K562 (cell line): ENCODE measurements around the gene BAIAP2L2. TPM values are rescaled to one million over a fixed set of nuclear protein-coding genes. Genes with fewer than 3 reads are reported as not detected.

ENCODE experiments used
- ATAC-seq: fragments of 200-7000 bp; cut with Tn5 transposase; 3 replicates; pipeline ENCODE4 v1.9.1; 2020; ENCODE audit warnings: moderate library complexity
- BruUV-seq: library from RNA; stranded (reverse); fragments of 400-500 nt; replicated peaks from 2 replicates; lab custom pipeline; 2021; lab: Mats Ljungman, UMichigan
- CTCF ChIA-PET: fragments of 300-600 bp; formaldehyde crosslinking; extraction: SDS; loops from one replicate; lab custom pipeline; 2021; ENCODE audit warnings: low intra/inter-chr PET ratio; lab: Yijun Ruan, JAX
- POLR2A ChIA-PET: fragments of 300-600, 350-650 bp; sonication (Branson Sonifier 250); formaldehyde crosslinking; extraction: SDS; loops from one replicate; lab custom pipeline; 2021; ENCODE audit warnings: antibody characterized with exemption, inconsistent platforms; lab: Yijun Ruan, JAX
- DNase-seq, 4 experiments: peaks; one replicate each; pipeline versions ENCODE4 v3.0.0 to v3.0.0-alpha.2; 2011 to 2018; ENCODE audit warnings: low spot score in 3 of 4, mixed read lengths in 3 of 4; ENCODE audit errors: extremely low read depth in 1 of 4
- FAIRE-seq: peaks from 2 replicates; lab custom pipeline; 2011; peaks lifted over from hg19 to GRCh38; lab: Jason Lieb, UNC
- H2AFZ ChIP-seq: 2 replicates; pipeline ENCODE4 v1.6.0; 2011; ENCODE audit warnings: low read depth, low read length, control low read depth, inconsistent platforms
- H3K27ac ChIP-seq: fragments of 200-600 bp; 3 replicates; pipeline ENCODE4 v1.8.0; 2011; ENCODE audit warnings: low read depth, mild to moderate bottlenecking, control low read depth, inconsistent platforms, low read length, moderate library complexity, mixed read lengths; ENCODE audit errors: extremely low read depth
- H3K27me3 ChIP-seq, 2 experiments: fragments of 300-600 bp in 1 of 2; 2 replicates in 1 of 2; 3 replicates in 1 of 2; pipeline versions ENCODE4 v1.6.0 to v1.8.0; 2011; ENCODE audit warnings: inconsistent platforms in 2 of 2, low read length in 2 of 2, mild to moderate bottlenecking in 1 of 2, mixed read lengths in 1 of 2, moderate library complexity in 1 of 2; ENCODE audit not compliant: control insufficient read depth in 2 of 2, insufficient read depth in 2 of 2
- H3K36me3 ChIP-seq: fragments of 300-600 bp; 3 replicates; pipeline ENCODE4 v1.8.0; 2011; ENCODE audit warnings: mild to moderate bottlenecking, low read length, inconsistent platforms; ENCODE audit not compliant: control insufficient read depth, insufficient read depth
- H3K4me1 ChIP-seq, 2 experiments: fragments of 200-600 bp in 1 of 2; replicated peaks in 1 of 2; 2 replicates in 1 of 2; 3 replicates in 1 of 2; pipeline versions ENCODE4 v1.5.1 to v1.8.0; 2011; ENCODE audit warnings: inconsistent platforms in 2 of 2, low read length in 2 of 2, mild to moderate bottlenecking in 1 of 2, mixed read lengths in 1 of 2, moderate library complexity in 1 of 2; ENCODE audit not compliant: control insufficient read depth in 2 of 2, insufficient read depth in 2 of 2
- H3K4me2 ChIP-seq: 2 replicates; pipeline ENCODE4 v1.6.1; 2011; ENCODE audit warnings: low read length, control low read depth, inconsistent platforms, mixed read lengths; ENCODE audit not compliant: insufficient read depth
- H3K4me3 ChIP-seq: fragments of 200-600 bp; sonication (generic), shearing (Covaris generic); 2 replicates; pipeline ENCODE4 v1.5.1; 2016; ENCODE audit warnings: control low read depth, inconsistent platforms
- H3K79me2 ChIP-seq: fragments of 200-600 bp; 3 replicates; pipeline ENCODE4 v1.8.0; 2011; ENCODE audit warnings: low read length, inconsistent platforms; ENCODE audit not compliant: control insufficient read depth, insufficient read depth
- H3K9ac ChIP-seq, 2 experiments: 2 replicates each; pipeline versions ENCODE4 v1.6.0 to v1.6.1; 2011; ENCODE audit warnings: low read depth in 2 of 2, low read length in 2 of 2, control low read depth in 1 of 2, inconsistent platforms in 1 of 2, mild to moderate bottlenecking in 1 of 2, mixed read lengths in 1 of 2; ENCODE audit not compliant: insufficient read depth in 1 of 2
- H3K9me1 ChIP-seq: one replicate; pipeline ENCODE4 v1.6.0; 2011; ENCODE audit warnings: inconsistent platforms, mild to moderate bottlenecking, low read length, moderate library complexity; ENCODE audit not compliant: control insufficient read depth, insufficient read depth
- H3K9me3 ChIP-seq: replicated peaks from 2 replicates; pipeline ENCODE4 v1.5.1; 2011; ENCODE audit warnings: low read depth, low read length, inconsistent platforms; ENCODE audit not compliant: control insufficient read depth, insufficient read depth
- H4K20me1 ChIP-seq: replicated peaks from 2 replicates; pipeline ENCODE4 v1.6.1; 2011; ENCODE audit warnings: low read length, inconsistent platforms, mixed read lengths; ENCODE audit not compliant: control insufficient read depth, insufficient read depth
- POLR2G ChIP-seq: fragments of 200-400 bp; formaldehyde crosslinking; IDR thresholded peaks from 2 replicates; pipeline ENCODE4 v1.6.1; 2017; ENCODE audit warnings: low read depth, mild to moderate bottlenecking, antibody characterized with exemption, low read length, moderate library complexity
- SP1 ChIP-seq: sonication (generic); formaldehyde crosslinking; IDR thresholded peaks from 2 replicates; pipeline ENCODE4 v1.8.1; 2022; ENCODE audit warnings: mild to moderate bottlenecking, missing genetic modification reagents
- WGBS: fragments of 100-300 bp; shearing (Covaris generic); methylation state at CpG from one replicate; pipeline ENCODE4 v1.1.6; 2016; ENCODE audit warnings: low coverage, mixed read lengths; ENCODE audit not compliant: insufficient coverage; ENCODE audit errors: missing lambda C conversion rate; 5-methylcytosine and 5-hydroxymethylcytosine counted together
- in situ Hi-C: fragments of 300-500 bp; cut with MboI; formaldehyde crosslinking; loops from 4 replicates; pipeline ENCODE4 v1.15.0; 2018; ENCODE audit warnings: inconsistent platforms, mixed read lengths
- intact Hi-C: fragments of 100-400 bp; cut with micrococcal nuclease; formaldehyde crosslinking; loops from 2 replicates; pipeline ENCODE4 v1.14.2; 2022
- polyA plus RNA-seq, 8 experiments: library from polyadenylated mRNA; depleted of rRNA in 4 of 8; stranded (reverse) in 5 of 8; unstranded in 3 of 8; fragments of >200 nt; fragmentation: Nextera tagmentation in 2 of 8; fragmentation: Illumina TruSeq in 1 of 8; extraction: Ambion mirVana in 2 of 8; extraction: Trizol in 1 of 8; gene quantifications; 2 replicates each; pipeline versions ENCODE4 v1.2.1 to v1.2.3, GENCODE V29; 2011 to 2014; ENCODE audit warnings: inconsistent platforms in 1 of 8, missing spikeins in 1 of 8
- total RNA-seq, 7 experiments: library from RNA; depleted of rRNA in 6 of 7; stranded (reverse); fragments of >200 nt in 6 of 7; fragmentation: Illumina TruSeq in 2 of 7; extraction: Trizol in 2 of 7; gene quantifications; 2 replicates each; pipeline versions ENCODE4 v1.2.1 to v1.2.3, GENCODE V29; 2011 to 2021; ENCODE audit warnings: low replicate concordance in 1 of 7

Gene BAIAP2L2
- total and polyA plus RNA-seq, 9 of the 15 experiments (the other 6 are each of a cell fraction or from before 2014, with no cell fraction given) = 0.04 to 0.22 (median 0.07) TPM; not detected in 4

DNA sequence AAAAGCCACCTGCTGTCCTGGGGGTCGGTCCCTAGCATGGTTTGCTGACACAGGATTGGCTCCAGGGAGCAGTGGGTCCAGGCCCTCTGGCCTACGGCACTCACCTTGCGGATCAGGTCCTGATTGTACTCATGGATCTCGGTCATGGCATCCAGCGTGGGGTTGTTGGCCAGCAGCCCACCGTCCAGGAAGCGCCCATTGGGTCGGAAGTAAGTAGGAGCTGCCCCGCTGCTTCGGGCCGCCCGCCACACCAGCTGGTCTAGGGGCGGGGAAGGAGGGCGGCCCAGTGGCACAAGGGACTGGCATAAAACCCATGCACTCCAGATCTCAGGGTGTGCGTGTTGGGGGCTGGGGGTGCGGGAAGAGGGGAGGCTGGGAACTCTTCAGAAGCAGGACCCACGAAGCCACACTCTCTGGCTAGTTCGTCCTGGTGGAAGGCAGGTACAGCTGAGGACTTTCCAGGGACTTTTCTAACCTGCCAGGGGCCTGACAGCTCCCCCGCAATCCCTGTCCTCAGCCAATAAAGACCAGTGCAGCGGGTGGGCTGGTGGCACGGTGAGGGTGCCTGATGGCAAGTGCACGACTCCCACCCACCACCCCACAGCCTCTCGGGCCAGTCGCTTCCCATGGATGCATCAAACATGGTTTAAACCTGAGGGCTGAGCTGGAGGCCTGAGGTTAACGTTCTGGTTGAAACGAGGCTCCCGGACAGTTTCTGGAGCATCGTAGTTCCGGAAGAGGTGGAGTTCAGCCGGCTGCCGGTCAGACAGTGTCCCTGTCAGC lies 5.1 kb upstream of the BAIAP2L2 start:
- ChIA-PET CTCF (interaction anchor here (0.5 kb wide), 1 partner anchor 99 kb away, joined by 3 read pairs; no protein-coding TSS in a partner anchor), POLR2A (interaction anchor here (1.6 kb wide), 1 partner anchor 88 kb away, joined by 4 read pairs; no protein-coding TSS in a partner anchor)
- intact Hi-C loops = loop anchor here (10.0 kb wide), 1 partner anchor 89 kb away; the partner anchor contains the start of gene MAFF
- Histone ChIP-seq H3K4me3 (no peak overlapping the region), H3K79me2 (no peaks in the 10 kb centered on the region), H3K27me3 (no peaks in the 10 kb centered on the region), H3K4me1 (peaks cover 0 to 32% of the 10 kb centered on the region in 2 experiments; a peak in 2 of 5 replicates), H3K9ac (no peak overlapping the region; a peak in 1 of 4 replicates), H4K20me1 (no peaks in the 10 kb centered on the region), H2AFZ (no peak overlapping the region), H3K36me3 (no peaks in the 10 kb centered on the region), H3K27ac (no peak overlapping the region), H3K9me1 (no peaks in the 10 kb centered on the region), H3K4me2 (no peak overlapping the region), H3K9me3 (no peaks in the 10 kb centered on the region)
- BruUV-seq = no TSS peak
- in situ Hi-C loops = no loop called here
- no peak for FAIRE-seq
- 79% methylated on average over 23 of the region's 31 CpGs for WGBS
- TF ChIP-seq POLR2G (0 out of 2 replicates have a peak, but pooled peaks have one; percentile 13), SP1 (CRISPR knock-in tag) (no peak)
- no peak for DNase-seq
- no peak for ATAC-seq
